NB4 (cell line): Measurements from ENCODE around the gene CHCHD6.

Experiments
- DNase-seq: peaks from one replicate; pipeline ENCODE4 v3.0.0; 2010; ENCODE audit warnings: low read depth
- H3K4me3 ChIP-seq: one replicate; pipeline ENCODE4 v1.5.1; 2011; ENCODE audit warnings: mild to moderate bottlenecking, low read depth, low read length, moderate library complexity
- CTCF ChIP-seq: IDR thresholded peaks from one replicate; pipeline ENCODE4 v1.5.1; 2012; ENCODE audit warnings: low read depth, low read length
- MAX ChIP-seq: IDR thresholded peaks from 2 replicates; pipeline ENCODE4 v1.6.1; 2011; ENCODE audit warnings: low read depth, low read length
- MYC ChIP-seq: IDR thresholded peaks from 2 replicates; pipeline ENCODE4 v1.6.1; 2011; ENCODE audit warnings: low read depth, low read length
- POLR2A ChIP-seq: IDR thresholded peaks from 2 replicates; pipeline ENCODE4 v1.6.1; 2011; ENCODE audit warnings: mild to moderate bottlenecking; ENCODE audit not compliant: insufficient read length; ENCODE audit errors: extremely low read depth

CHCHD6 gene

GRCh38 chr3:126916546-126916945, 212.5 kb downstream of the CHCHD6 start:
- DNase-seq: no peak
- TF ChIP-seq CTCF (no peak), POLR2A (no peak), MYC (no peak), MAX (no peak)
- H3K4me3 ChIP-seq: no peak overlapping the region

- TF ChIP-seq MYC (no peak), POLR2A (no peak), CTCF (no peak), MAX (no peak)
- no peak overlapping the region for H3K4me3 ChIP-seq
- DNase-seq: no peak
Measured at GRCh38 chr3:126917232-126917804, 213.3 kb downstream of the CHCHD6 start.

- peak; percentile 25 for DNase-seq
- H3K4me3 ChIP-seq: no peak overlapping the region
Measured at GRCh38 chr3:126918355-126918821, 214.3 kb downstream of the CHCHD6 start.

GRCh38 chr3:126921085-126921824, 217.2 kb downstream of the CHCHD6 start:
- no peak overlapping the region for H3K4me3 ChIP-seq
- DNase-seq: no peak
- no peak for TF ChIP-seq CTCF
- no peak for TF ChIP-seq POLR2A
- TF ChIP-seq MYC: no peak
- no peak for TF ChIP-seq MAX

More at GRCh38 chr3:126918355-126918821, 214.3 kb downstream of the CHCHD6 start:
- TF ChIP-seq POLR2A (no peak), CTCF (no peak), MAX (no peak), MYC (no peak)

GRCh38 chr3:126922466-126922865, 218.4 kb downstream of the CHCHD6 start:
- no peak for DNase-seq
- no peak overlapping the region for H3K4me3 ChIP-seq
- TF ChIP-seq POLR2A: no peak
- TF ChIP-seq CTCF: no peak
- no peak for TF ChIP-seq MYC
- TF ChIP-seq MAX: no peak
